HepG2 (cell line): ENCODE measurements around the gene TXNRD2. TPM values are rescaled to one million over a fixed set of nuclear protein-coding genes. Genes with fewer than 3 reads are reported as not detected.

Experiments
- BRF2 ChIP-seq: sonication (generic); formaldehyde crosslinking; IDR thresholded peaks from 2 replicates; pipeline ENCODE4 v1.8.1; 2022; ENCODE audit warnings: mild to moderate bottlenecking, missing genetic modification reagents
- CEBPG ChIP-seq: IDR thresholded peaks from 2 replicates; pipeline ENCODE4 v1.6.1; 2016
- ESRRA ChIP-seq: sonication (generic); formaldehyde crosslinking; IDR thresholded peaks from 2 replicates; pipeline ENCODE4 v1.5.1; 2020; ENCODE audit warnings: mild to moderate bottlenecking, low read depth, missing genetic modification reagents
- GABPA ChIP-seq, 2 experiments: IDR thresholded peaks; 2 replicates each; pipeline ENCODE4 v1.6.1; 2011 to 2016; ENCODE audit warnings: low read depth in 2 of 2, low read length in 1 of 2, missing biosample characterization in 1 of 2, missing genetic modification characterization in 1 of 2
- GATAD2A ChIP-seq: IDR thresholded peaks from 2 replicates; pipeline ENCODE4 v1.6.1; 2016
- HCFC1 ChIP-seq: fragments of 150-350 bp; IDR thresholded peaks from 2 replicates; pipeline ENCODE4 v1.6.1; 2014; ENCODE audit warnings: low read depth, low read length
- HIC2 ChIP-seq: sonication (generic); formaldehyde crosslinking; IDR thresholded peaks from 2 replicates; pipeline ENCODE4 v1.9.0; 2022; ENCODE audit warnings: low read depth, missing genetic modification reagents
- HNF4A ChIP-seq: sonication (generic); formaldehyde crosslinking; IDR thresholded peaks from 2 replicates; pipeline ENCODE4 v1.4.0; 2020; ENCODE audit warnings: missing genetic modification reagents
- JUN ChIP-seq: sonication (generic); formaldehyde crosslinking; IDR thresholded peaks from 2 replicates; pipeline ENCODE4 v1.4.0; 2020; ENCODE audit warnings: mild to moderate bottlenecking, missing genetic modification reagents
- MED1 ChIP-seq: sonication (generic); formaldehyde crosslinking; IDR thresholded peaks from 2 replicates; pipeline ENCODE4 v1.4.0; 2020; ENCODE audit warnings: missing genetic modification reagents
- MIXL1 ChIP-seq: IDR thresholded peaks from 2 replicates; pipeline ENCODE4 v1.6.1; 2016
- NFE2L2 ChIP-seq: fragments of 150-350 bp; IDR thresholded peaks from 2 replicates; pipeline ENCODE4 v1.6.1; 2014; ENCODE audit warnings: low read length
- NR2C2 ChIP-seq: sonication (generic); formaldehyde crosslinking; IDR thresholded peaks from 2 replicates; pipeline ENCODE4 v1.4.0; 2020; ENCODE audit warnings: missing genetic modification reagents, mild to moderate bottlenecking, moderate library complexity, borderline replicate concordance
- PHF21A ChIP-seq: sonication (generic); formaldehyde crosslinking; IDR thresholded peaks from 2 replicates; pipeline ENCODE4 v1.5.0; 2020; ENCODE audit warnings: mild to moderate bottlenecking, missing genetic modification reagents
- RELA ChIP-seq: sonication (generic); formaldehyde crosslinking; IDR thresholded peaks from 2 replicates; pipeline ENCODE4 v1.4.0; 2020; ENCODE audit warnings: missing genetic modification reagents
- SAFB2 ChIP-seq: sonication (generic); formaldehyde crosslinking; IDR thresholded peaks from 2 replicates; pipeline ENCODE4 v1.5.1; 2020; ENCODE audit warnings: missing genetic modification reagents, low read depth, mild to moderate bottlenecking, borderline replicate concordance
- SIN3A ChIP-seq: IDR thresholded peaks from 2 replicates; pipeline ENCODE4 v1.6.1; 2011; ENCODE audit warnings: low read depth, mild to moderate bottlenecking, control low read depth, low read length, borderline replicate concordance
- SMARCC2 ChIP-seq: fragments of 450-650 bp; IDR thresholded peaks from 2 replicates; pipeline ENCODE4 v1.6.1; 2017; ENCODE audit warnings: antibody characterized with exemption, mild to moderate bottlenecking
- ZNF17 ChIP-seq: sonication (generic); formaldehyde crosslinking; IDR thresholded peaks from 2 replicates; pipeline ENCODE4 v1.5.0; 2020; ENCODE audit warnings: mild to moderate bottlenecking, missing genetic modification reagents
- ZNF468 ChIP-seq: sonication (generic); formaldehyde crosslinking; IDR thresholded peaks from 2 replicates; pipeline ENCODE4 v1.8.0; 2022; ENCODE audit warnings: mild to moderate bottlenecking, moderate library complexity, missing genetic modification reagents
- ZNF772 ChIP-seq: sonication (generic); formaldehyde crosslinking; IDR thresholded peaks from 2 replicates; pipeline ENCODE4 v1.5.0; 2020; ENCODE audit warnings: mild to moderate bottlenecking, missing genetic modification reagents
- ZNF879 ChIP-seq: sonication (generic); formaldehyde crosslinking; IDR thresholded peaks from 2 replicates; pipeline ENCODE4 v1.8.1; 2023; ENCODE audit warnings: missing genetic modification reagents
- polyA plus RNA-seq, 8 experiments: library from polyadenylated mRNA; depleted of rRNA in 3 of 8; stranded (reverse) in 7 of 8; unstranded in 1 of 8; fragments of >200 nt; fragmentation: Illumina TruSeq in 4 of 8; extraction: Trizol in 4 of 8; gene quantifications; 2 replicates each; pipeline versions ENCODE4 v1.2.1 to v1.2.3, GENCODE V29; 2011 to 2016; ENCODE audit warnings: low read depth in 4 of 8, missing spikeins in 1 of 8, mixed read lengths in 1 of 8; ENCODE audit not compliant: insufficient read depth in 1 of 8
- total RNA-seq, 5 experiments: library from RNA; depleted of rRNA; stranded (reverse); fragments of >200 nt; fragmentation: Illumina TruSeq; extraction: Trizol; gene quantifications; 2 replicates each; pipeline ENCODE4 v1.2.3, GENCODE V29; 2016; ENCODE audit warnings: low read depth in 1 of 5
- TF ChIP-seq, protein P1 (sequence below): sonication (generic); formaldehyde crosslinking; IDR thresholded peaks from 2 replicates; pipeline ENCODE4 v1.4.0; 2020; ENCODE audit warnings: missing genetic modification reagents
- TF ChIP-seq, protein P2 (sequence below): sonication (generic); formaldehyde crosslinking; IDR thresholded peaks from 2 replicates; pipeline ENCODE4 v1.8.1; 2023; ENCODE audit warnings: mild to moderate bottlenecking, inconsistent platforms, moderate library complexity, missing genetic modification reagents, borderline replicate concordance

The TXNRD2 gene
- total and polyA plus RNA-seq, 2 of the 13 experiments (the other 11 are each of a cell fraction or from before 2014, with no cell fraction given), result 17.5 to 18.6 TPM

DNA sequence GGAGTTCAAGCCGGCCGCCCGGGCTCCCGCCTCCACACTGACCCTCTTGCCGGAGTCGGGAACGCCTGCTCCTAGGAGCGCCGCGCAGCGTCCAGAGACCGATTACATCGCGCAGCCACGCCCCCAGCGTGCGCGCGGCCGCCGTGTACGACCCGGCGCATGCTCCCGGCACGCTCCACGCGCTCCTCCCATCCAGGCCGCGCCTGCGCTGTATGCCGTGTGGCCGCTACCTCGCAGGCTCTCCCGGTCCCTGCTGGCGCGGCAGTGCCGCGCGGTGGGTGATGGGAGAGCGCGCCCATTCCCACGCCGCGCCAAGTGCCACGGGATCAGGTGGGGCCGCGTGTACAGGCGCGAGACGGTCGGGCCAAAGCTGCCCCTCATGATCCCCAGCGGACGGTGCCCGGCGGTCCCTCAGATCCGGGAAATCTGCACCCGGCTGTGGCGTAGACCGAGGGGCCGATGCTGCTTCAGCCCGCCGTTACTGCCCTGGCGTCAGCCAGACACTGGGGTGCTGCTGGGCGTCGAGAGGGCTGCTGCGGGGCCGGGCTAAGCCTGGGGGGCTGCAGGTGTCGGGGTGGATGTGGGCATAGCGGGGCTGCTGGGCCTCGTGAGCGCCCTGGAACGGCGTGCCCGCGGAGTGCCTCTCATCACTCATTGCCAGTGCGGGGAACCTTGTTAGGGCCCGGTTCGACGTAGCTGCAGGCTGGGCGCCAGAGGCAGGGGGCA lies 86.7 kb downstream of the TXNRD2 start, which contains the start of the genes GNB1L and RTL10 (continued):
- TF ChIP-seq HIC2 (CRISPR knock-in tag) (peak; percentile 63; the same call in 1 of the 2 replicates), RELA (CRISPR knock-in tag) (peak; percentile 11; the same call in 1 of the 2 replicates), NFE2L2 (no peak), BRF2 (0 out of 2 replicates have a peak, but pooled peaks have one; percentile 50), ZNF879 (peak; percentile 93), PHF21A (CRISPR knock-in tag) (peak; percentile 80; the same call in 1 of the 2 replicates), NR2C2 (CRISPR knock-in tag) (peak; percentile 81), ZNF17 (0 out of 2 replicates have a peak, but pooled peaks have one; percentile 8), SIN3A (peak; percentile 89; the same call in 1 of the 2 replicates), GABPA (IDR thresholded peaks at IDR 0.05; ENCODE audit: low read depth, low read length) (no peak), GABPA (CRISPR knock-in tag; IDR thresholded peaks at IDR 0.05; ENCODE audit: low read depth) (no peak), HNF4A (CRISPR knock-in tag) (no peak), MED1 (CRISPR knock-in tag) (peak; percentile 78; the same call in 1 of the 2 replicates), SAFB2 (CRISPR knock-in tag) (peak; percentile 97; the same call in 1 of the 2 replicates), SMARCC2 (no peak), CEBPG (CRISPR knock-in tag) (peak; percentile 66), HCFC1 (0 out of 2 replicates have a peak, but pooled peaks have one; percentile 36), ZNF772 (CRISPR knock-in tag) (no peak), ZNF468 (CRISPR knock-in tag) (peak; percentile 96; the same call in 1 of the 2 replicates), JUN (CRISPR knock-in tag) (no peak), MIXL1 (no peak), GATAD2A (CRISPR knock-in tag) (peak; percentile 31), ESRRA (CRISPR knock-in tag) (peak; percentile 73)
- TF ChIP-seq, protein P1, sequence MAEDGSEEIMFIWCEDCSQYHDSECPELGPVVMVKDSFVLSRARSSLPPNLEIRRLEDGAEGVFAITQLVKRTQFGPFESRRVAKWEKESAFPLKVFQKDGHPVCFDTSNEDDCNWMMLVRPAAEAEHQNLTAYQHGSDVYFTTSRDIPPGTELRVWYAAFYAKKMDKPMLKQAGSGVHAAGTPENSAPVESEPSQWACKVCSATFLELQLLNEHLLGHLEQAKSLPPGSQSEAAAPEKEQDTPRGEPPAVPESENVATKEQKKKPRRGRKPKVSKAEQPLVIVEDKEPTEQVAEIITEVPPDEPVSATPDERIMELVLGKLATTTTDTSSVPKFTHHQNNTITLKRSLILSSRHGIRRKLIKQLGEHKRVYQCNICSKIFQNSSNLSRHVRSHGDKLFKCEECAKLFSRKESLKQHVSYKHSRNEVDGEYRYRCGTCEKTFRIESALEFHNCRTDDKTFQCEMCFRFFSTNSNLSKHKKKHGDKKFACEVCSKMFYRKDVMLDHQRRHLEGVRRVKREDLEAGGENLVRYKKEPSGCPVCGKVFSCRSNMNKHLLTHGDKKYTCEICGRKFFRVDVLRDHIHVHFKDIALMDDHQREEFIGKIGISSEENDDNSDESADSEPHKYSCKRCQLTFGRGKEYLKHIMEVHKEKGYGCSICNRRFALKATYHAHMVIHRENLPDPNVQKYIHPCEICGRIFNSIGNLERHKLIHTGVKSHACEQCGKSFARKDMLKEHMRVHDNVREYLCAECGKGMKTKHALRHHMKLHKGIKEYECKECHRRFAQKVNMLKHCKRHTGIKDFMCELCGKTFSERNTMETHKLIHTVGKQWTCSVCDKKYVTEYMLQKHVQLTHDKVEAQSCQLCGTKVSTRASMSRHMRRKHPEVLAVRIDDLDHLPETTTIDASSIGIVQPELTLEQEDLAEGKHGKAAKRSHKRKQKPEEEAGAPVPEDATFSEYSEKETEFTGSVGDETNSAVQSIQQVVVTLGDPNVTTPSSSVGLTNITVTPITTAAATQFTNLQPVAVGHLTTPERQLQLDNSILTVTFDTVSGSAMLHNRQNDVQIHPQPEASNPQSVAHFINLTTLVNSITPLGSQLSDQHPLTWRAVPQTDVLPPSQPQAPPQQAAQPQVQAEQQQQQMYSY, result peak; percentile 39
- TF ChIP-seq, protein P2, sequence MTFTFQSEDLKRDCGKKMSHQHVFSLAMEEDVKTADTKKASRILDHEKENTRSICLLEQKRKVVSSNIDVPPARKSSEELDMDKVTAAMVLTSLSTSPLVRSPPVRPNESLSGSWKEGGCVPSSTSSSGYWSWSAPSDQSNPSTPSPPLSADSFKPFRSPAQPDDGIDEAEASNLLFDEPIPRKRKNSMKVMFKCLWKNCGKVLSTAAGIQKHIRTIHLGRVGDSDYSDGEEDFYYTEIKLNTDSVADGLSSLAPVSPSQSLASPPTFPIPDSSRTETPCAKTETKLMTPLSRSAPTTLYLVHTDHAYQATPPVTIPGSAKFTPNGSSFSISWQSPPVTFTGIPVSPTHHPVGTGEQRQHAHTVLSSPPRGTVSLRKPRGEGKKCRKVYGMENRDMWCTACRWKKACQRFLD (CRISPR knock-in tag), result peak; percentile 36; the same call in 1 of the 2 replicates
